Right lobe of liver (tissue), 6 donors: ENCODE results near the gene GAPVD1. TPM values are rescaled to one million over a fixed set of nuclear protein-coding genes. Genes with fewer than 3 reads are reported as not detected.
A peak's percentile ranks its signal among the peaks of the same experiment; 100 is the strongest.

Experiments used
- ATAC-seq, 4 donors: fragments of 200-7000 bp; cut with Tn5 transposase; one replicate each; pipeline ENCODE4 v1.9.1; 2020; ENCODE audit warnings: mild to moderate bottlenecking in 4 of 4, moderate library complexity in 4 of 4
- DNase-seq, 3 donors: peaks; one replicate each; pipeline ENCODE4 v3.0.0-alpha.2; 2020
- H3K27ac ChIP-seq, 3 donors: fragments of 200-600 bp; one replicate each; pipeline ENCODE4 v1.8.0; 2022
- H3K27me3 ChIP-seq, 2 donors: fragments of 200-600 bp; one replicate each; pipeline ENCODE4 v1.8.0; 2022
- H3K36me3 ChIP-seq, 4 donors: fragments of 200-600 bp; sonication (generic) in 1 of 4; one replicate each; pipeline versions ENCODE4 v1.5.1 to v1.8.0; 2017 to 2022; ENCODE audit warnings: control low read depth in 1 of 4
- H3K4me1 ChIP-seq, 4 donors: fragments of 200-600 bp; sonication (generic) in 1 of 4; one replicate each; pipeline versions ENCODE4 v1.5.1 to v1.8.0; 2017 to 2022; ENCODE audit warnings: control low read depth in 1 of 4
- H3K4me3 ChIP-seq, 3 donors: fragments of 200-600 bp; one replicate each; pipeline ENCODE4 v1.8.0; 2022
- H3K9me3 ChIP-seq, 4 donors: fragments of 200-600 bp; sonication (generic) in 1 of 4; one replicate each; pipeline versions ENCODE4 v1.5.1 to v1.8.0; 2017 to 2022; ENCODE audit warnings: control low read depth in 1 of 4
- POLR2A ChIP-seq: fragments of 450-650 bp; IDR thresholded peaks from one replicate; pipeline ENCODE4 v1.6.1; 2017; ENCODE audit warnings: antibody characterized with exemption, mild to moderate bottlenecking
- WGBS: methylation state at CpG from one replicate; pipeline ENCODE4 v1.1.6; 2018; ENCODE audit warnings: low coverage, low lambda C conversion rate; ENCODE audit not compliant: insufficient coverage; ENCODE audit errors: missing lambda C conversion rate; 5-methylcytosine and 5-hydroxymethylcytosine counted together
- intact Hi-C, 2 donors: fragments of 100-400 bp; cut with DNase I; formaldehyde crosslinking; loops; one replicate each; pipeline versions ENCODE4 v1.11.2 to v1.14.1; 2022
- total RNA-seq, 6 experiments: library from RNA; depleted of rRNA in 2 of 6; stranded (reverse); fragments of >200 nt in 2 of 6; fragmentation: NEBNext Ultra II Directional in 3 of 6; extraction: Animal tissue kit (Norgen Biotek cat#: 25700) in 3 of 6; gene quantifications; one replicate each; pipeline versions ENCODE4 v1.1.0 to v1.2.4, GENCODE V29; 2016 to 2023
- TF ChIP-seq, protein P1 (sequence below), 4 donors: fragments of 200-600 bp in 3 of 4; fragments of 450-650 bp in 1 of 4; IDR thresholded peaks; one replicate each; pipeline versions ENCODE4 v1.5.1 to v1.8.0; 2016 to 2022; ENCODE audit warnings: antibody characterized with exemption in 4 of 4, mild to moderate bottlenecking in 2 of 4
- donor health status: DM: no; HTN: yes; CAD: no.
- donor health status: DM: no; HTN: no; CAD: no.
- donor health status: DM: no; HTN: no; CAD: no.
- donor health status: DM: no; HTN: yes; CAD: no.
- donor health status: DM: no; HTN: yes; CAD: no.

Gene GAPVD1
- total RNA-seq, 6 experiments from 2014 or later, result 15.7 to 24.1 (median 21.1) TPM

GRCh38 chr9:125405938-125406809 is 144.5 kb downstream of the GAPVD1 start:
- 80% methylated on average over 7 of the region's 15 CpGs for WGBS

DNA sequence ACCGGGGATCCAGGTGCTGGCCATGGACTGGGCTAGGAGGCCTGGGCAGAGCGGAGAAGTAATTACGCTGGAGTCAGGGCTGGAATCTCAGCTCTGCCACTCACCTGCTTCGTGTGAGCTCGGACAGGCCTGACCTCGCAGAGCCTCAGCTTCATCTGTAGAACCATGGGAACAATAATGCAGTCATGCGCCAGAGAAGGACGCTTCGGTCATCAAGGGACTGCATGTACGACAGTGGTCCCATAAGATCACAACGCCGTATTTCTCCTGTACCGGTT is 145.1 kb downstream of the GAPVD1 start:
- no peaks in the 10 kb centered on the region for H3K9me3 ChIP-seq
- intact Hi-C loops, result no loop called here
- peaks cover 0 to 11% (median 0%) of the 10 kb centered on the region in 4 donors for H3K4me1 ChIP-seq
- ATAC-seq (no peak), DNase-seq (no peak)
- 96% methylated on average over 6 of the region's 13 CpGs for WGBS
- H3K27me3 ChIP-seq, result no peaks in the 10 kb centered on the region
- H3K27ac ChIP-seq, result no peak overlapping the region
- no peak overlapping the region for H3K4me3 ChIP-seq
- no peak for TF ChIP-seq POLR2A
- TF ChIP-seq, protein P1, sequence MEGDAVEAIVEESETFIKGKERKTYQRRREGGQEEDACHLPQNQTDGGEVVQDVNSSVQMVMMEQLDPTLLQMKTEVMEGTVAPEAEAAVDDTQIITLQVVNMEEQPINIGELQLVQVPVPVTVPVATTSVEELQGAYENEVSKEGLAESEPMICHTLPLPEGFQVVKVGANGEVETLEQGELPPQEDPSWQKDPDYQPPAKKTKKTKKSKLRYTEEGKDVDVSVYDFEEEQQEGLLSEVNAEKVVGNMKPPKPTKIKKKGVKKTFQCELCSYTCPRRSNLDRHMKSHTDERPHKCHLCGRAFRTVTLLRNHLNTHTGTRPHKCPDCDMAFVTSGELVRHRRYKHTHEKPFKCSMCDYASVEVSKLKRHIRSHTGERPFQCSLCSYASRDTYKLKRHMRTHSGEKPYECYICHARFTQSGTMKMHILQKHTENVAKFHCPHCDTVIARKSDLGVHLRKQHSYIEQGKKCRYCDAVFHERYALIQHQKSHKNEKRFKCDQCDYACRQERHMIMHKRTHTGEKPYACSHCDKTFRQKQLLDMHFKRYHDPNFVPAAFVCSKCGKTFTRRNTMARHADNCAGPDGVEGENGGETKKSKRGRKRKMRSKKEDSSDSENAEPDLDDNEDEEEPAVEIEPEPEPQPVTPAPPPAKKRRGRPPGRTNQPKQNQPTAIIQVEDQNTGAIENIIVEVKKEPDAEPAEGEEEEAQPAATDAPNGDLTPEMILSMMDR (IDR thresholded peaks at IDR 0.05), result no peak
- H3K36me3 ChIP-seq, result no peaks in the 10 kb centered on the region

More at GRCh38 chr9:125405938-125406809, 144.5 kb downstream of the GAPVD1 start:
- H3K4me3 ChIP-seq, result no peak overlapping the region
- H3K9me3 ChIP-seq, result no peaks in the 10 kb centered on the region
- no peak for ATAC-seq
- H3K27ac ChIP-seq, result no peak overlapping the region
- H3K36me3 ChIP-seq, result no peaks in the 10 kb centered on the region
- intact Hi-C loops, result no loop called here
- peaks cover 0 to 11% (median 0%) of the 10 kb centered on the region in 4 donors for H3K4me1 ChIP-seq
- TF ChIP-seq POLR2A, result no peak
- TF ChIP-seq, protein P1 (IDR thresholded peaks at IDR 0.05), result no peak
- no peaks in the 10 kb centered on the region for H3K27me3 ChIP-seq
- no peak for DNase-seq

GRCh38 chr9:125407432-125407973 is 145.9 kb downstream of the GAPVD1 start:
- Histone ChIP-seq H3K9me3 (no peaks in the 10 kb centered on the region), H3K27me3 (no peaks in the 10 kb centered on the region), H3K4me3 (peak overlapping the region; percentile 59 to 71 (median 68)), H3K36me3 (no peaks in the 10 kb centered on the region), H3K4me1 (peaks cover 0 to 11% (median 0%) of the 10 kb centered on the region in 4 donors), H3K27ac (no peak overlapping the region)
- no peak for ATAC-seq
- TF ChIP-seq, protein P1 (IDR thresholded peaks at IDR 0.05), result no peak
- intact Hi-C loops, result no loop called here
- 58% methylated on average over 6 of the region's 17 CpGs for WGBS
- DNase-seq, result no peak

GRCh38 chr9:125407974-125408900 is 146.6 kb downstream of the GAPVD1 start:
- intact Hi-C loops, result no loop called here
- DNase-seq, result peak; percentile 77 to 80 (median 80)
- Histone ChIP-seq H3K4me3 (peak overlapping the region; percentile 59 to 71 (median 68)), H3K36me3 (no peaks in the 10 kb centered on the region), H3K4me1 (peaks cover 0 to 11% (median 0%) of the 10 kb centered on the region in 4 donors), H3K27ac (peak overlapping the region in 2 of 3 donors; percentile 6 to 18), H3K9me3 (no peaks in the 10 kb centered on the region), H3K27me3 (no peaks in the 10 kb centered on the region)
- ATAC-seq, result peak; percentile 85 to 95 (median 92)
- TF ChIP-seq POLR2A, result no peak
- TF ChIP-seq, protein P1 (IDR thresholded peaks at IDR 0.05), result peak; percentile 68 to 91 (median 88)
- 38% methylated on average over 9 of the region's 104 CpGs for WGBS
